ENCODE measurements around the gene HSPB2.

The HSPB2 gene

DNA sequence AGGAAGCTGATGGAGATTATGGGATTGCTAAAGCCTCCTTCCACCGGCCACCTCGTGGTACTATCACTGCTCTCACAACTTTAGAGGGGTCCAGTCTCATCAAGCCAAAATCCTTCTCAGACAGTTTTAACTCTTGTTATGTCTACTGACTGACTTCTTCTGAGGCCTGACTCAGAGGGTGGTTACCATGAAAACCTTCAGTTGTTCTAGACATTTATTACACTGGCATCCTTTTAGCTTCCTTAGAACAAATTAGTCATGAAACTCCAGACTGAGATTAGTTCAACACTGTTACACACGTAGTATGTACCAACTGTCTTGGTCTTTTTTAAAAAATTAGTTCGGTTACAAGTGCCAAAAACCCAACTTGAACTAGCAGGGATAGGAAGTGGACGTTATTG is 32.1 kb downstream of the HSPB2 start:
- ChIA-PET CTCF (interaction anchor here (1.1 to 1.2 kb wide), 2 partner anchors 9 to 13 kb away, joined by 3 read pairs; no protein-coding TSS in a partner anchor), POLR2A (no interaction called here)
- DNase-seq (ENCODE audit: extremely low spot score) = no peak
- TF ChIP-seq ELF4 (IDR thresholded peaks at IDR 0.05) = no peak
- TF ChIP-seq FOXA1 (IDR thresholded peaks at IDR 0.05) = no peak
- no peak for TF ChIP-seq ZNF384 (IDR thresholded peaks at IDR 0.05)
- TF ChIP-seq NFRKB (IDR thresholded peaks at IDR 0.05) = no peak
- TF ChIP-seq SP1 (IDR thresholded peaks at IDR 0.05) = no peak
- no peak for TF ChIP-seq CTBP1 (IDR thresholded peaks at IDR 0.05; ENCODE audit: borderline replicate concordance)
- TF ChIP-seq L3MBTL2 (conservative IDR thresholded peaks at IDR 0.05) = no peak
- TF ChIP-seq LEF1 (IDR thresholded peaks at IDR 0.05; ENCODE audit: borderline replicate concordance) = no peak
- TF ChIP-seq FOXM1 (IDR thresholded peaks at IDR 0.05; ENCODE audit: borderline replicate concordance) = no peak

DNA sequence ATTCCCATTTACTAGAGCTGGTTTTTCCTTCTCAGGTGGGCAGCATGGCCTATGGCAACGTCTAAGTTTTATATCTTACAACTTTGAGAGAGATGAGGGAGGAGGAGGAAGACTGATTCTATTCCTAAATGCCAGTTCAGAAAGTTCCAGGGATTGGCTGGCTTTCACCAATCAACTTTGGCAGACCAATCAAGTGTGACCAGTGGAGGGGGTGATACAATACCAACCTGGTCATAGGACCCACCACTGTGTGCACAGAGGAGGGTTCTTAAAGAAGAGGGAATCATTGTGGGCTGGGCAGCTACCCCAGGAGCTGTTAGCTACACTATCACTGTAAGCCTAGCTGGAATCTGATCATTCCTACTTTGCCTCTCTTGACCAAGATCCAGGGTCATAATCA is 32.7 kb downstream of the HSPB2 start:
- no peak for DNase-seq (ENCODE audit: extremely low spot score)
- TF ChIP-seq NFRKB (IDR thresholded peaks at IDR 0.05) = no peak
- TF ChIP-seq SUZ12 (IDR thresholded peaks at IDR 0.05) = no peak
- TF ChIP-seq FOXA1 (IDR thresholded peaks at IDR 0.05) = no peak
- no peak for TF ChIP-seq ARNT (IDR thresholded peaks at IDR 0.05)
- no peak for TF ChIP-seq TARDBP (IDR thresholded peaks at IDR 0.05)
- no peak for TF ChIP-seq FOXK2 (IDR thresholded peaks at IDR 0.05)
- no peak for TF ChIP-seq HDGF (IDR thresholded peaks at IDR 0.05; ENCODE audit: borderline replicate concordance)
- TF ChIP-seq, protein P1, sequence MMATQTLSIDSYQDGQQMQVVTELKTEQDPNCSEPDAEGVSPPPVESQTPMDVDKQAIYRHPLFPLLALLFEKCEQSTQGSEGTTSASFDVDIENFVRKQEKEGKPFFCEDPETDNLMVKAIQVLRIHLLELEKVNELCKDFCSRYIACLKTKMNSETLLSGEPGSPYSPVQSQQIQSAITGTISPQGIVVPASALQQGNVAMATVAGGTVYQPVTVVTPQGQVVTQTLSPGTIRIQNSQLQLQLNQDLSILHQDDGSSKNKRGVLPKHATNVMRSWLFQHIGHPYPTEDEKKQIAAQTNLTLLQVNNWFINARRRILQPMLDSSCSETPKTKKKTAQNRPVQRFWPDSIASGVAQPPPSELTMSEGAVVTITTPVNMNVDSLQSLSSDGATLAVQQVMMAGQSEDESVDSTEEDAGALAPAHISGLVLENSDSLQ (IDR thresholded peaks at IDR 0.05) = no peak
- no peak for TF ChIP-seq LEF1 (IDR thresholded peaks at IDR 0.05; ENCODE audit: borderline replicate concordance)
- TF ChIP-seq FOXM1 (IDR thresholded peaks at IDR 0.05; ENCODE audit: borderline replicate concordance) = no peak
- TF ChIP-seq ELF4 (IDR thresholded peaks at IDR 0.05) = no peak
- ChIA-PET POLR2A (no interaction called here), CTCF (interaction anchor here (0.7 to 1.1 kb wide), 2 partner anchors 13 to 50 kb away, joined by 3 to 7 read pairs; no protein-coding TSS in a partner anchor)

DNA sequence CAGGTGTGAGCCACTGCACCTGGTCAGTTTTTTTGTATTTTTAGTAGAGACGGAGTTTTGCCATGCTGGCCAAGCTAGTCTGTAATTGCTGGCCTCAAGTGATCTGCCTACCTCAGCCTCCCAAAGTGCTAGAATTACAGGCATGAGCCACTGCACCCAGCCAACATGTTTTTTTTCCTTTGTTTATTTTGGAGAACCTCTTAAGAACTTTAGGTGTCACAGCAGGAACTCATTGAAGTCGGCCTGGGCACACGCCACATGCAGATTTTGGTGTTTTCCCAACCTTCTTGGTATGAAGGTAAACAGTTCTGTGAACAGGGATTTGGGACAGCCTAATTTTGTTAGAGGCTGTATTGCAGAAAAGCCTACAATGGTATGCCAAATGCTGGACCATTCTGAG is 34.0 kb downstream of the HSPB2 start:
- no peak for TF ChIP-seq FOXM1 (IDR thresholded peaks at IDR 0.05; ENCODE audit: borderline replicate concordance)
- no peak for TF ChIP-seq ARNT (IDR thresholded peaks at IDR 0.05)
- TF ChIP-seq, protein P1 (IDR thresholded peaks at IDR 0.05) = no peak
- no peak for TF ChIP-seq ELF4 (IDR thresholded peaks at IDR 0.05)
- no peak for TF ChIP-seq TARDBP (IDR thresholded peaks at IDR 0.05)
- no peak for TF ChIP-seq BHLHE40 (IDR thresholded peaks at IDR 0.05; ENCODE audit: borderline replicate concordance)
- TF ChIP-seq ZNF384 (IDR thresholded peaks at IDR 0.05) = no peak
- TF ChIP-seq L3MBTL2 (conservative IDR thresholded peaks at IDR 0.05) = no peak
- no peak for TF ChIP-seq LEF1 (IDR thresholded peaks at IDR 0.05; ENCODE audit: borderline replicate concordance)
- TF ChIP-seq CTBP1 (IDR thresholded peaks at IDR 0.05; ENCODE audit: borderline replicate concordance) = no peak
- TF ChIP-seq FOXA1 (IDR thresholded peaks at IDR 0.05) = no peak
- no peak for TF ChIP-seq FOXK2 (IDR thresholded peaks at IDR 0.05)
- TF ChIP-seq SP1 (IDR thresholded peaks at IDR 0.05) = no peak
- no peak for TF ChIP-seq NFRKB (IDR thresholded peaks at IDR 0.05)
- ChIA-PET POLR2A (no interaction called here), CTCF (interaction anchor here (0.7 kb wide), 1 partner anchor 29 kb away, joined by 3 read pairs; no protein-coding TSS in a partner anchor)
- DNase-seq (ENCODE audit: extremely low spot score) = no peak

DNA sequence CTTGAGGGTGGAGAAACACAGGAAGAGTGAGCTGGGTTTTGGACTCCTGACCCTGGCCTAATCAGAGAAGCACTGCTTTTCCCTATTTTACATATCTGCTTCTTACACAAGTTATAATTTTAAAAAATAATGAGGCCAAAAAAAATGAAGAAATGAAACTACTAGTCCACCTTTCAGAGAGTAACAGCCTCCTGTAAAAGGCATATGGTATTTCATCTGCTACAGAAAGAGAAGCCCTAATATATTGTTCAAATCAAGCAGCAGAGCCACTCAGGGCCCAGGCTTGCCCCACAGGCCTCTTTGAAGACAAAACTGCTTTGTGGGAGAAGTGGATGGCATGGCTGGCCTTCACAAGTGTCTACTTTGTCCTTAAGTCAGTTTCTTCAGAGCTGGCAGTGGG is 34.6 kb downstream of the HSPB2 start:
- no peak for DNase-seq (ENCODE audit: extremely low spot score)
- ChIA-PET CTCF (interaction anchor here (0.7 kb wide), 1 partner anchor 29 kb away, joined by 3 read pairs; no protein-coding TSS in a partner anchor), POLR2A (no interaction called here)
- no peak for TF ChIP-seq ZNF384 (IDR thresholded peaks at IDR 0.05)
- no peak for TF ChIP-seq FOXK2 (IDR thresholded peaks at IDR 0.05)
- TF ChIP-seq ELF4 (IDR thresholded peaks at IDR 0.05) = no peak
- TF ChIP-seq HDGF (IDR thresholded peaks at IDR 0.05; ENCODE audit: borderline replicate concordance) = no peak
- no peak for TF ChIP-seq L3MBTL2 (conservative IDR thresholded peaks at IDR 0.05)
- TF ChIP-seq TARDBP (IDR thresholded peaks at IDR 0.05) = no peak
- TF ChIP-seq, protein P1 (IDR thresholded peaks at IDR 0.05) = no peak
- TF ChIP-seq ARNT (IDR thresholded peaks at IDR 0.05) = no peak
- TF ChIP-seq SUZ12 (IDR thresholded peaks at IDR 0.05) = no peak
- no peak for TF ChIP-seq FOXM1 (IDR thresholded peaks at IDR 0.05; ENCODE audit: borderline replicate concordance)
- TF ChIP-seq NFRKB (IDR thresholded peaks at IDR 0.05) = no peak
- TF ChIP-seq BHLHE40 (IDR thresholded peaks at IDR 0.05; ENCODE audit: borderline replicate concordance) = no peak
- TF ChIP-seq LEF1 (IDR thresholded peaks at IDR 0.05; ENCODE audit: borderline replicate concordance) = no peak
- TF ChIP-seq CTBP1 (IDR thresholded peaks at IDR 0.05; ENCODE audit: borderline replicate concordance) = no peak

DNA sequence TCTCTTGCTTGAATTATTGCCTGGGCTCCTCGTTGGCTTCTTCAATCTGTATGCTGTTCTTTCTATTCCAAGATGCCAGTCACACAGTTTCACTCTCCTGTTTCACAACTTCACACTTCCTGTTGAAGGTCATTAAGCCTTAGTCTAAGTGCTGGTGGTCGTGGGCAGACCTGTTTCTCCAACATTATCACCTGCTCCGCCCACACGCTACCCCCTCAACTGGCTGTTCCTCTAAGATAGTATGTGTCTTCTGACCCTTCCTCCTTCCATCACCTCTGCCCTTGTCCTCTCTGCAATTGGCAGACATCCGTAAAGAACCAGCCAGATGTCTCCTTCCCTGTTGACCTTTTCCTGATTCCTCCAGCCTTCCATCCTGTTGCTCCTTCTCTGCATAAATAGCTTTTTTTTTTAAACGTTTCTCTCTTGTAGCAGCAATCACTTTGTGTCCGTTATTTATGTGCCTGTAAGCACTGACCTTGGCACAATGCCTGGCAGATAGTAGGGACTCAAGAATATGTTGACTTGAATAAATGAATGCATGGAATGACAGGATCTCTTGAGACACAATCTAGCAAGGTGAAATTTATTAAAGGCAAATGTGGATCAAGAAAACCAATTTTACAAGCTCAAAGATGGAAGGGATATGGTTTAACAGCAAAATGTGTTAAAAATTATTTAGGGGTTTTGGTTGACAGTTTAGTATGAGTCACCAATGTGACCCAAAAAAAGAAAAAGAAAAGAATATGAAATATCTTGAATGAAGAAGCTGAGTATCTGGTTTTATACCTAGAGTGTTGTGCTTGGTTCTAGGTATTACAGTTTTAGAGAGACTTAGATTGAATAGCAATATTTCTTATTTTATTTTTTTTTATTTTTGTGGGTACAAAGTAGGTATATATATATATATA is 37.2 kb downstream of the HSPB2 start:
- ChIA-PET CTCF (interaction anchor here (1.0 kb wide), 1 partner anchor 9 kb away, joined by 3 read pairs; no protein-coding TSS in a partner anchor), POLR2A (no interaction called here)
- TF ChIP-seq ZNF384 (IDR thresholded peaks at IDR 0.05) (no peak), BHLHE40 (IDR thresholded peaks at IDR 0.05; ENCODE audit: borderline replicate concordance) (no peak), HDGF (IDR thresholded peaks at IDR 0.05; ENCODE audit: borderline replicate concordance) (no peak), FOXK2 (IDR thresholded peaks at IDR 0.05) (no peak), FOXM1 (IDR thresholded peaks at IDR 0.05; ENCODE audit: borderline replicate concordance) (no peak), SP1 (IDR thresholded peaks at IDR 0.05) (no peak)
- TF ChIP-seq, protein P1 (IDR thresholded peaks at IDR 0.05) = no peak
- no peak for DNase-seq (ENCODE audit: extremely low spot score)

Data from HEK293T (cell line).